Neural crest cell (in vitro differentiated cells): Measurements from ENCODE around the gene NTMT2. TPM values are rescaled to one million over a fixed set of nuclear protein-coding genes. Genes with fewer than 3 reads are reported as not detected.

ENCODE experiments used
- DNase-seq: peaks from one replicate; pipeline ENCODE4 v3.0.0; 2021; ENCODE audit warnings: low read depth, mixed read lengths, low spot score
- H3K27ac Mint-ChIP-seq: one replicate; pipeline ENCODE4 v1.8.0; 2021; ENCODE audit warnings: mild to moderate bottlenecking, mixed read lengths; ENCODE audit not compliant: unreplicated experiment
- H3K27me3 Mint-ChIP-seq: 2 replicates; pipeline ENCODE4 v1.8.0; 2021; ENCODE audit warnings: low read depth, mild to moderate bottlenecking, mixed read lengths
- H3K36me3 Mint-ChIP-seq: 2 replicates; pipeline ENCODE4 v1.8.0; 2021; ENCODE audit warnings: low read depth, mild to moderate bottlenecking, mixed read lengths
- H3K4me1 Mint-ChIP-seq: 2 replicates; pipeline ENCODE4 v1.8.0; 2021; ENCODE audit warnings: mixed read lengths
- H3K4me3 Mint-ChIP-seq: one replicate; pipeline ENCODE4 v1.8.0; 2021; ENCODE audit warnings: mild to moderate bottlenecking, mixed read lengths
- H3K9me3 Mint-ChIP-seq: 2 replicates; pipeline ENCODE4 v1.8.0; 2021; ENCODE audit warnings: mixed read lengths
- CTCF ChIP-seq: fragments of 200-600 bp; sonication (generic); conservative IDR thresholded peaks from 2 replicates; pipeline ENCODE4 v1.5.0; 2021; ENCODE audit warnings: antibody characterized with exemption, mild to moderate bottlenecking
- total RNA-seq: library from RNA; stranded (reverse); gene quantifications from 2 replicates; pipeline ENCODE4 v1.2.1, GENCODE V29; 2021

The NTMT2 gene
- total RNA-seq, 1 donor from 2014 or later = not detected

GRCh38 chr1:170194451-170194850, 48.7 kb downstream of the NTMT2 start:
- no peak for TF ChIP-seq CTCF
- Mint-ChIP-seq H3K4me3 (no peak overlapping the region), H3K9me3 (peaks cover 7% of the 10 kb centered on the region), H3K27me3 (peaks cover 22% of the 10 kb centered on the region), H3K36me3 (peaks cover 5% of the 10 kb centered on the region), H3K4me1 (no peaks in the 10 kb centered on the region), H3K27ac (no peak overlapping the region)
- no peak for DNase-seq

GRCh38 chr1:170196490-170197236, 50.9 kb downstream of the NTMT2 start:
- H3K4me1 Mint-ChIP-seq = no peaks in the 10 kb centered on the region
- H3K36me3 Mint-ChIP-seq = peaks cover 5% of the 10 kb centered on the region
- peaks cover 6% of the 10 kb centered on the region for H3K9me3 Mint-ChIP-seq
- no peak for TF ChIP-seq CTCF
- H3K4me3 Mint-ChIP-seq = no peak overlapping the region
- no peak for DNase-seq
- peaks cover 22% of the 10 kb centered on the region for H3K27me3 Mint-ChIP-seq
- no peak overlapping the region for H3K27ac Mint-ChIP-seq

GRCh38 chr1:170198090-170198489, 52.3 kb downstream of the NTMT2 start:
- DNase-seq = no peak

GRCh38 chr1:170198584-170198983, 52.8 kb downstream of the NTMT2 start:
- DNase-seq = no peak
- TF ChIP-seq CTCF = no peak
- Mint-ChIP-seq H3K36me3 (no peaks in the 10 kb centered on the region), H3K4me3 (no peak overlapping the region), H3K4me1 (no peaks in the 10 kb centered on the region), H3K27ac (no peak overlapping the region), H3K9me3 (peaks cover 3% of the 10 kb centered on the region), H3K27me3 (peaks cover 9% of the 10 kb centered on the region)

More at GRCh38 chr1:170198090-170198489, 52.3 kb downstream of the NTMT2 start:
- Mint-ChIP-seq H3K9me3 (peaks cover 3% of the 10 kb centered on the region), H3K27ac (no peak overlapping the region), H3K4me3 (no peak overlapping the region), H3K27me3 (peaks cover 14% of the 10 kb centered on the region), H3K4me1 (no peaks in the 10 kb centered on the region), H3K36me3 (no peaks in the 10 kb centered on the region)
- TF ChIP-seq CTCF = no peak

GRCh38 chr1:170200161-170200560, 54.4 kb downstream of the NTMT2 start:
- no peaks in the 10 kb centered on the region for H3K27me3 Mint-ChIP-seq
- H3K4me1 Mint-ChIP-seq = peaks cover 14% of the 10 kb centered on the region
- H3K36me3 Mint-ChIP-seq = no peaks in the 10 kb centered on the region
- H3K27ac Mint-ChIP-seq = no peak overlapping the region
- no peak for TF ChIP-seq CTCF
- no peak for DNase-seq
- peaks cover 3% of the 10 kb centered on the region for H3K9me3 Mint-ChIP-seq
- H3K4me3 Mint-ChIP-seq = no peak overlapping the region
